Measurements from ENCODE around the gene MCM7.
A peak's percentile ranks its signal among the peaks of the same experiment; 100 is the strongest.

The MCM7 gene

DNA sequence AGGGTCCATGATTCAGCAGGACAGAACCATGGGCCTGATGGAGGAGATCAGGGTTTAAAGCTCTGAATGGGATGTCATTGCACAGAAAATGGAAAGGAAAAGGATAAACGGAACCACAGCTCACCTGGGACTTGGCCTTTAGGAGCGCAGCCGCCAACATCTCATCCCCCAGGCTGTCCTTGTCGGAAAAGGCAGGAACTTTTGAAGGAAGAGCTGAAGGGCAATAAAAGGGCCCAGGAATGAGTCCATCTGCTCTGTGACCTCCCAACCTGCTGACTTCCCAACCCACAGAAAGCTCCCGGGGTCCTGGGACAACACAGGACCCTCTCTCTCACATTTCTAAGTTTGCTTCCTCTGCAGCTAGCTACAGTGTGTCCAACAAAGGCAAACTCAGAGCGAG lies 25.8 kb downstream of the MCM7 start:
- DNase-seq, result no peak

DNA sequence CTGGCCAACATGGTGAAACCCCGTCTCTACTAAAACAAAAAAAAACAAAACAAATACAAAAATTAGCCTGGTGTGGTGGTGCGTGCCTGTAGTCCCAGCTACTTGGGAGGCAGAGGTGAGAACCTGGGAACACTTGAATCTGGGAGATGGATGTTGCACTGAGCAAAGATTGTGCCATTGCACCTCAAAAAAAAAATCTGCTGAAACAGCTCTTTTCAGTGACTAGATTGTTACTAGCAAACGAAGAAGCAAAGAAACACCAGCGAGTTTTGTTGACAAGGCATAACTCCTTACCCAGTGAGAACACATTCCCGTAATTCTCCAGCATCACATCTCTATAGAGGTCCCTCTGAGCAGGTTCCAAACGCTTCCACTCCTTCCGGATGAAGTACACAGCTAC lies 26.4 kb downstream of the MCM7 start:
- no peak for DNase-seq

DNA sequence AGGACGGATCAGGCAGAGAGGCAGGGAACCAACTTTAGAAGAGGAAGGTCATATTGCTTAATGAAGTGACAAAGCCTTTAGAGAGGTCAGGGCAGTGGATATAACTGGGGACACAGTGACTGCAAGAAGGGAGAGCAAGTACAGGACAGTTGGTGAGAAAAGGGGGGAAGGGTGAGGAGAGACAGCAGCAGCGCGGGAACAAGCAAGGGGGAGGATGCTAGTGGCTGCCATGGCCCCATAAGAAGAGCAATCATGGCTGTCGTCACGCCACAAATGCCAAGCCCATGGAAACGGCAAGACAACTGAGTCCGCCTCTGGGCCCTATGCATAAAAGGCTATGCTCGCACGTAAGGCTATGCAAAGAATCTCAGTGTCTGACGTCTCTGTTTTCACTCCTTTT lies 28.7 kb downstream of the MCM7 start:
- DNase-seq, result no peak

DNA sequence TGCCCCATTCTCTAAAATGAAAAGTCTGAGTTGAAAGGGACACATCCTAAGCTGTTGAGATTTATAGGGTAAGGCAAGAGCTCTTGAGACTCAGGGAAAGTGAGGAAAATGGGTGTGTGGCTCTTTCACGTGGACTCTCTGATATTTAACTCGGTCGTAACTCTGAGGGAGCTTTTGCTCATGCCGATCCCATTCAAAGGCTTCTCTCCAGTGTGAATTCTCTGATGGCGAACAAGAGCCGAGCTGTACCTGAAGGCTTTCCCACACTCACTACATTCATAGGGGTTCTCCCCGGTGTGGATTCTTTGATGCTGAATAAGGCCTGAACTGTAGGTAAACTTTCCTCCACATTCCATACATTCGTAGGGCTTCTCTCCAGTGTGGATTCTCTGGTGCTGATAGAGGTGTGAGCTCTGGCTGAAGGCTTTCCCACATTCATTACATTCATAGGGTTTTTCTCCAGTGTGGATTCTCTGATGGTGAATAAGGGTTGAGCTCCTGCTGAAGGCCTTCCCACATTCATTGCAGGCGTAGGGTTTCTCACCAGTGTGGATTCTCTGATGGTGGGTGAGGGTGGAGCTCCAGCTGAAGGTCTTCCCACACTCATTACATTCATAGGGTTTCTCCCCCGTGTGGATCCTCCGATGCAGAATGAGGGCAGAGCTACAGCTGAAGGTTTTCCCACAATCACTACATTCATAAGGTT lies 30.0 kb downstream of the MCM7 start:
- DNase-seq, result no peak

DNA sequence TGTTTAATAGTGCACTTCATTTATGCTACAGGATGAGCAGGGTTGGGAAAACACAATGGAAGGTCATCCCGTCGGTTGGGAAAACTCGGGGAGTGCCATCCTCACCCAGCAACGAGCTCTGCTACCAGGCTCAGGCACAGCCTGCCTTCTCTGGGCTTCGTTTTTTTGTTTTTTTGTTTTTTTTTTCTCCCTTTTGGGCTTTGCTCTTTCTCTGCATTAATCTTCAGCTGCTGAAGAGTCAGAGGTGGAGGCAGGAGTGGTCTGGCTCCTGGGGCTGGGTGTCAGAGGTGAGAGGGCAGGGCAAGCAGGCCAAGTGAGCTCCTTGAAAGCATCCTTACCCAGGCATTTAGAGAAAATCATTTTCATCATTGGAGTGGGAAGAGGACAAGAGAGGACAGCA lies 31.2 kb downstream of the MCM7 start:
- DNase-seq, result no peak

DNA sequence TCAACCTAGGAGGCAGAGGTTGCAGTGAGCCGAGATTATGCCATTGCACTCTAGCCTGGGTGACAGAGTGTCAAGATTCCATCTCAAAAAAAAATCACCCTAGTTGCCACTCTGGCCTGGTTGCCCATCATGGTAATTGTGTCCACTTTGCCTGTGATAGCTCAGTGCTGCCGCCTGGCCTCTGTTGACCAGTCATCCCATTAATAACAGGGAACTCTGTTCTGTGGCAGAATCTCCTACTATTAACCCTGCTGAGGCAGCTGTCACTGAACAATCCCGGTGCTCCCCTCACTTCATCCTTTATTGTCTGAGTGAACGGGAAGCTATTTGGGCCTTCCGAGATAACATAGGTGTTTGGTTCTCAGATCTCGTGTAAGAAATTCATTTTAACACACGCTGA lies 34.2 kb downstream of the MCM7 start:
- DNase-seq, result peak in 16 of 51 donors; percentile 2 to 38 (median 15)

DNA sequence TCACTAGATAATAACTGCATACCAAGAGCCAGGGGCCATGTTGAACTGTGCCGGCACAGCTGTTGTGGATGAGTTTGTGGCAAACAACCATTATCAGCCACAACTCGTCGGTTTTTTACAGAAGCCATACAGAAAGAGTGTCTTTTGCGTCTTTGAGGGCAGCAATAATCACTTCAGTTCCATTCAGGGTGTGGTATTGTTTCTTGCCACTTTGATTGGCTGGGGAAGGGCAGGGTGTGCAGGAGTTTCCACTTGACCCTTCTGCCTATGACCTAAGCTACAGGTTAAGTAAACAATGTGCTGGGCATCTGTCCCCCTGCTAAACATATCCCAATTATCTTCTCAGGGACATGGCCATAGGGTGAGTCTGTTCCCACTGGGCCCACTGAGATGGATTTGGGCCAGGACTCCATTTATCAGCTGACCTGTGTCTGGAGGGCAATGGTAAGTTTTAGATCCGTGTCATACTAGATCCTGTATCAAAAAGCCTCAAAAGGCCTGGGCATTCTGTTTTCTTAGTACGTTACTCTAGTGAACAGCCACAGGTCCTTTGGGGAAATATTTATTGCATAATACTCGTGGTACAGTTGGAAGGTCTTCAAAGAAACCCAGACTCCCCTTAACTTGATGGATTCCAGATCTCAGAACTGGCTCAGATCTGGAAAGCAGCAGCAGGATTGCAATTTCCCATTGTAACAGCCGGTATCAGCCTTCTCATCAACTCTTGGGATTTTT lies 35.6 kb downstream of the MCM7 start:
- DNase-seq, result no peak

DNA sequence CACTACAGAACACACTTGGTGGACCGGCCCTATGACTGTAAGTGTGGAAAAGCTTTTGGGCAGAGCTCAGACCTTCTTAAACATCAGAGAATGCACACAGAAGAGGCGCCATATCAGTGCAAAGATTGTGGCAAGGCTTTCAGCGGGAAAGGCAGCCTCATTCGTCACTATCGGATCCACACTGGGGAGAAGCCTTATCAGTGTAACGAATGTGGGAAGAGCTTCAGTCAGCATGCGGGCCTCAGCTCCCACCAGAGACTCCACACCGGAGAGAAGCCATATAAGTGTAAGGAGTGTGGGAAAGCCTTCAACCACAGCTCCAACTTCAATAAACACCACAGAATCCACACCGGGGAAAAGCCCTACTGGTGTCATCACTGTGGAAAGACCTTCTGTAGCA lies 37.0 kb downstream of the MCM7 start:
- no peak for DNase-seq

DNA sequence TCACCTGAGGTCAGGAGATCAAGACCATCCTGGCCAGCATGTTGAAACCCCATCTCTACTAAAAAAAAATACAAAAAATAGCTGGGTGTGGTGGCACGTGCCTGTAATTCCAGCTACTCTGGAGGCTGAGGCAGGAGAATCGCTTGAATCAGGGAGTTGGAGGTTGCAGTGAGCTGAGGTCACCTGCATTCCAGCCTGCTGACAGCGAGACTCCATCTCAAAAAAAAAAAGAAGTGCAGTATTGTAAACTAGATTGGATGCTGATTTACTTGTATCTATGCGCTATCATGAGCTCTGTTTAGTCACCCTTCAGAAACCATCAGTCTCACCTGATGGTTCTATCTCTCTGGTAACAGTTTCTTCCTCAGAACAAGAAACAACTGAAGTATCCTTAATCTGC lies 37.8 kb downstream of the MCM7 start:
- DNase-seq, result no peak

DNA sequence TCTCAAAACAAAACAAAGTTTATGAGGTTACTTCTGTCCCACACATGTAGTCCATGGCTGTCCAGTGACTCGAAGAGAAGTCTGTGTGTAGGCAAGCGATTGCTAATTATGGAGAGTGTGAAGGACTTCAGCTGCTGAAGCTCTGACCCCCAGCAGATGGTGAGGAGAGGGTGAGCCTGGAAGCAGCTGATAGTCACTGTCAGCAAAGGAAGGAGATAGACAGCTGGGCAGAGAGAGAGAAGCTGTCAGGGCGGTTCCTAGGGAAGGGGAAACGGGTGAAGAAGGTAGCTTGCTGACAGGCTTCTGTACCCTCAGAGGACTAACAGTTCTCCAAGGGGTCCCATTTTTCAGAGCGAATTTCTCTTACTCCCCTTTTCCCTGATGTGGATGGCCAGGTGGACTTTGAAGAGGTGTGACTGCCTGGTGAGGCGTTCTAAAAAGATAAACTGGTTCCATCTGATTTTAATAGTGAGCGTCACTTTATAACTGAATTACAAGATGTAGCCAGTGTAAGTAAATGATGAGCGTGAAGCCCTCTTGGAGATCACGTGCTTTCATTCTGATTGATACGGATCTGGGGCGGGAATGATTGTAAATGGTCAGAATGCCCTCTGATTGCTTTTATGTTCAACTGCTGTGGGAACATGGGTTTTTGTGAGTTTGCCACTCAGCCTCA lies 39.5 kb downstream of the MCM7 start:
- DNase-seq, result no peak

DNA sequence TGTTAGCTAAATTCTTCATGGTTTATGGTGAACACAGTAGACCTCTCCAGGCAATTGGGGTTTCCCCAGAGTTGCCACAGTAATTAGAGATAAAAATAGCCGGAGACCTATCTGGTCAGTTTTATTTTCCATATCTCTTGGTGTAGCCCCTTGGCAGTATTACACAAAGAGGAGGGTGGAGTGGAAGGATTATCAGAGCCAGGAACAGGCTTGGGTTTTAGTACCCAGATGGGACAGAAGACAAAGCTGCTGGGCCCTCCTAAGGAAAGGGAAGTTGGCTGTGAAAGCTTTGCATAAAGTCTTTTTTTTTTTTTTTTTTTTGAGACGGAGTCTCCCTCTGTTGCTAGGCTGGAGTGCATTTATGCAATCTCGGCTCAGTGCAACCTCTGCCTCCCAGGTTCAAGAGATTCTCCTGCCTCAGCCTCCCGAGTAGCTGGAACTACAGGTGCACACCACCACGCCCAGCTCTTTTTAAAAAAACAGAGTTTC lies 41.9 kb downstream of the MCM7 start:
- no peak for DNase-seq

DNA sequence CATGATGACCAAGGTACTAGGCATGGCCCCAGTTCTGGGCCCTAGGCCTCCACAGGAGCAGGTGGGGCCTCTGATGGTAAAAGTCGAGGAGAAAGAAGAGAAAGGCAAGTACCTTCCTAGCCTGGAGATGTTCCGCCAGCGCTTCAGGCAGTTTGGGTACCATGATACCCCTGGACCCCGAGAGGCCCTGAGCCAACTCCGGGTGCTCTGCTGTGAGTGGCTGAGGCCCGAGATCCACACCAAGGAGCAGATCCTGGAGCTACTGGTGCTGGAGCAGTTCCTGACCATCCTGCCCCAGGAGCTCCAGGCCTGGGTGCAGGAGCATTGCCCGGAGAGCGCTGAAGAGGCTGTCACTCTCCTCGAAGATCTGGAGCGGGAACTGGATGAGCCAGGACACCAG lies 44.2 kb downstream of the MCM7 start:
- no peak for DNase-seq

DNA sequence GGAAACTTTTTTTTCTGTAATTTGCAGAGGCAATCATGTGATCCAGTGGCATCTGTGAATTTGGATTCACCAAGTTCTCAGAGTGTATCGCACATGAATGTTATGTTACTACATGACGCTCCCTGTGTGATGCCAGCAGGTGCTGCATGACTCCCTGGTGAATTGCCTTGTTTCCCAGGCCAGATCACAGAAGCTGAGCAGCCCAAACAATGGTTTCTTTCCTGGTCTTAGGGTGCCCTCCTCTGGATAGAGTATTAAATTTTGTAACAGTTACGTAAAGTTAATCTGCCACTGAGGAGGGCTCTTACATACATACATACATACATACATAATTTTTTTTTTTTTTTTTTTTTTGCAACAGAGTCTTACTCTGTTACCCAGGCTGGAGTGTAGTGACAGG lies 48.0 kb downstream of the MCM7 start:
- DNase-seq, result peak in 42 of 51 donors; percentile 1 to 88 (median 20)

DNA sequence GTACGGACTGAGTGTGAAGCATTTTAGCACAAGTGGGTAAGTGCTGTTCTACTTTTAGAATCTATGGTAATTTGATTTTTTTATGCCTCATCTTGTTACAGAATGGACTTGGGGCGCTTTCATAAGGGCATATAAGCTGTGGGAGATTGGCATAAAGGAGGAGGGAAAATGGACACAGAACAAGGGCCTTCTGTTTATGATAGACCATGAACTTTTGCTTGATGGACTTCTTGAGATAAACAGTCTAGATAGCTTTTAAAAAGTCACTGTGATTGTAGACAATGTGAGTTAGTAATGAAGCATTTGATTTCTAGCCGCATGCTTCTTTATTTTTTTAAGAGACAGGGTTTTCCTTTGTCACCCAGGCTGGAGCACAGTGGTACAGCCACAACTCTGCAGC lies 49.6 kb downstream of the MCM7 start:
- DNase-seq, result no peak

DNA sequence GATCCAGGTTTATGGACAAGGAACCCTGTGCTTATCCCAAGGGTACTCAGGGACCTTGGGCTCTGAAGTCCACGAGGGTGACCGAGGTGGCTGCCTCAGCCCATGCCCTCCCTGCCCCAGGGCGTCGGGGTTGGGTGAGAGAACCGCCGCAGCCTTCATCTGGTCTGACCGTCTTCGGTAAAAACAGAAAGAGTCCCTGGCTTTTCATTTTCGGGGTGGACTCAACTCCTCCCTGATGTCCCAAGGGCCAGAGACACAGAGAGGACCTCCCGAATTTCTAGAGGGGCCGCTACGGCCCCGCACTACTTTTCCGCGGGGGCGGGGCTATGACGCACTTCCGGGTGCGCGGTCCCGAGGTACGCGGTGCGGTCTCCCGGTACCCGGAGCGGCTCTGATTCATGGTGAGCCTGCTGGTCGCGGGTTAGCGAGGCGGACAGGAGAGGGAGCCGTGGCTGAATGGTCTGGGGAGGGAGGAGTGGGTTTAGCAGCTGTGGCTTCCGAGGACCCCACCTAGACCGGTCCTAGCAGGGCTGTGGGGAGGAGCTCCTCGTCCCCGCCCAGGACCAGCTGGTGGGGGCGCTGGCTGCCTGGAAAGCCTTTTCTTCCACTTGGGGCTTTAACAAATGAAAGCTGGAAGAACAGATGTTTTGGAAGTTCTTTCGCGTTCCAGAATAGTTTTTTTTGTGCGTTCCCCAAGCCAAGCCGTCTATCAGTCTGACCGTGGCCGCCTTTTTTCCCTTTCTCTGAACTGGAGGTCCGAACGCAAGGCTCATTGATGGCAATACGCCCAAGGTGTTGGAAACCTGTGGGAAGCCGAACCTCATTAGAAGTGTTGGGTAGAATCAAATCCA lies 51.5 kb downstream of the MCM7 start, which contains the start of gene ZSCAN21:
TSS of gene ZSCAN21 (plus strand) at position 334 of the 851 bp plus-strand sequence. CDS start 7,233 bp downstream, outside the sequence.
- peak; percentile 37 to 91 (median 76) for DNase-seq

DNA sequence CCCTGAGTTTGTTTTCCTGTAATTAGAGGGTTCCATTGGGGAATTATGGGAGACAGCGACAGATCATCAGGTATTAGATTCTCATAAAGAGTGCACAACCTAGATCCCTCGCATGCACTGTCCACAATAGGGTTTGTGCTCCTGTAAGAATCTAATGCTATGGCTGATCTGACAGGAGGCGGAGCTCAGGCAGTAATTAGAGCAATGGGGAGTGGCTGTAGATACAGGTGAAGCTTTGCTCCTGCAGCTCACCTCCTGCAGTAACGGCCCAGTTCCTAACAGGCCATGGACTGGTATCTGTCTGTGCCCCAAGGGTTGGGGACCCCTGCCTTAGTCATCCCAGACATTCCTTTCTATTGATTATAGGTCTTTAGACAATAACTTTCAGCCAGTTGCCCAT lies 52.5 kb downstream of the MCM7 start:
- DNase-seq, result no peak

DNA sequence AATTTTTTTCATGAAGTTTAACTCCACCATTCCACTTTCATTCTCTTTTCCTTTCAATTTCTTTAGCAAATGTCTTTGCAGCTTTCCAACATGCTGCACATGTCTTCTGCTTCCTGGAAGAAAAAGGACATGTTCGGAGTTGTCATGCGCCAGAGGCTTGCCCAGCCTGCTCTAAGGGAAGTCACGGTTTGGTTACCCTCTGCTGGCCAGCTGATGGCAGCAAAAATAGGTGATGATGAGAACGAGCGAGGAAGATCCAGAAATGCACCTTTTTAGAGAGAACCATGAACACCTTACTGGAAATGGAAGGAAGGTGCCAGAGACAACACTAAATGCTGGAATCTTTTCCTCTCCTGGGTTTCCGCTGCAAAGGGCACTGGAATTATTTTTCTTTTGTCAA lies 56.5 kb downstream of the MCM7 start:
- DNase-seq, result peak in 8 of 51 donors; percentile 1 to 17 (median 3)
